Measurements from ENCODE around the gene FAM227B. TPM values are rescaled to one million over a fixed set of nuclear protein-coding genes. Genes with fewer than 3 reads are reported as not detected.

FAM227B gene
- total RNA-seq, 1 donor from 2014 or later, result 2.1 TPM

DNA sequence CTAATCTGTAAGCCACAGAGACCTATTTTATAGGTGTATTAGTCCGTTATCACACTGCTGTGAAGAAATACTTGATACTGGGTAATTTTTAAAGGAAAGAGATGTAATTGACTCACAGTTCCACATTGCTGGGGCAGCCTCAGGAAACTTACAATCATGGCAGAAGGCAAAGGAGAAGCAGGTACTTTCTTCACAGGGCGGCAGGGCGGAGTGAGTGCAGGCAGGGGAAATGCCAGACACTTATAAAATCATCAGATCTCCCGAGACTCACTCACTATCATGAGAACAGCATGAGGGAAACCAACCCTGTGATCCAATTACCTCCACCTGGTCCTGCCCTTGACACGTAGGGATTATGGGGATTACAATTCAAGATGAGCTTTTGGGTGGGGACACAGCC is 341.9 kb downstream of the FAM227B start:
- Histone ChIP-seq H3K27me3 (ENCODE audit: control insufficient read depth, insufficient read depth, low read length) (no peaks in the 10 kb centered on the region), H3K36me3 (ENCODE audit: control insufficient read depth, insufficient read depth, low read length) (no peaks in the 10 kb centered on the region), H3K4me3 (ENCODE audit: low read depth, low read length) (no peak overlapping the region)
- DNase-seq (ENCODE audit: low read depth) (no peak), FAIRE-seq (no peak)
- TF ChIP-seq, protein P1, sequence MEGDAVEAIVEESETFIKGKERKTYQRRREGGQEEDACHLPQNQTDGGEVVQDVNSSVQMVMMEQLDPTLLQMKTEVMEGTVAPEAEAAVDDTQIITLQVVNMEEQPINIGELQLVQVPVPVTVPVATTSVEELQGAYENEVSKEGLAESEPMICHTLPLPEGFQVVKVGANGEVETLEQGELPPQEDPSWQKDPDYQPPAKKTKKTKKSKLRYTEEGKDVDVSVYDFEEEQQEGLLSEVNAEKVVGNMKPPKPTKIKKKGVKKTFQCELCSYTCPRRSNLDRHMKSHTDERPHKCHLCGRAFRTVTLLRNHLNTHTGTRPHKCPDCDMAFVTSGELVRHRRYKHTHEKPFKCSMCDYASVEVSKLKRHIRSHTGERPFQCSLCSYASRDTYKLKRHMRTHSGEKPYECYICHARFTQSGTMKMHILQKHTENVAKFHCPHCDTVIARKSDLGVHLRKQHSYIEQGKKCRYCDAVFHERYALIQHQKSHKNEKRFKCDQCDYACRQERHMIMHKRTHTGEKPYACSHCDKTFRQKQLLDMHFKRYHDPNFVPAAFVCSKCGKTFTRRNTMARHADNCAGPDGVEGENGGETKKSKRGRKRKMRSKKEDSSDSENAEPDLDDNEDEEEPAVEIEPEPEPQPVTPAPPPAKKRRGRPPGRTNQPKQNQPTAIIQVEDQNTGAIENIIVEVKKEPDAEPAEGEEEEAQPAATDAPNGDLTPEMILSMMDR (IDR thresholded peaks at IDR 0.05; ENCODE audit: insufficient read depth, low read length, severe bottlenecking), result no peak

Other genes with a start within 250 kb of the FAM227B start
- gene FGF7, start 197.6 kb downstream of the FAM227B start, total RNA-seq, result 0.13 and 4.7 TPM in 2 replicates
- 7.9 and 10.2 TPM in 2 replicates for gene DTWD1, start 230 bp upstream of the FAM227B start, total RNA-seq